HCT116 (cell line): ENCODE measurements around the gene CRB1. TPM values are rescaled to one million over a fixed set of nuclear protein-coding genes. Genes with fewer than 3 reads are reported as not detected.

Source experiments
- ATAC-seq: fragments of 200-7000 bp; cut with Tn5 transposase; 2 replicates; pipeline ENCODE4 v1.9.1; 2020; ENCODE audit warnings: mild to moderate bottlenecking, moderate library complexity
- BruUV-seq: library from RNA; stranded (reverse); fragments of 400-500 nt; replicated peaks from 2 replicates; lab custom pipeline; 2021; lab: Mats Ljungman, UMichigan
- CTCF ChIA-PET: fragments of 300-600 bp; sonication (Branson Sonifier 250); formaldehyde crosslinking; loops from one replicate; lab custom pipeline; 2021; ENCODE audit warnings: antibody characterized with exemption; lab: Charles Lee
- POLR2A ChIA-PET: fragments of 300-600, 350-600 bp; sonication (Branson Sonifier 250); formaldehyde crosslinking; loops from one replicate; lab custom pipeline; 2021; ENCODE audit warnings: antibody characterized with exemption; lab: Charles Lee
- RAD21 ChIA-PET, 2 experiments: fragments of 300-600 bp; sonication (Branson Sonifier 250); formaldehyde crosslinking; loops; one replicate each; lab custom pipeline; 2023; ENCODE audit warnings: low total read pairs in 2 of 2; ENCODE audit not compliant: uncharacterized antibody in 2 of 2, unreplicated experiment in 2 of 2, low non-redundant PET in 1 of 2; lab: Charles Lee
- DNase-seq: peaks from one replicate; pipeline ENCODE4 v3.0.0-alpha.2; 2010; ENCODE audit warnings: low read depth, low spot score
- H2AFZ ChIP-seq: fragments of 200-600 bp; shearing (Covaris generic), sonication (generic); 2 replicates; pipeline ENCODE4 v1.6.1; 2017; ENCODE audit warnings: low read depth, mixed run types, mixed read lengths, antibody characterized with exemption, low read length; ENCODE audit not compliant: poor library complexity, severe bottlenecking
- H3K27ac ChIP-seq: 2 replicates; pipeline ENCODE4 v1.5.1; 2012; ENCODE audit warnings: low read depth, low read length
- H3K27me3 ChIP-seq: fragments of 200-600 bp; sonication (generic); 2 replicates; pipeline ENCODE4 v1.6.1; 2016; ENCODE audit warnings: mixed run types, low read length, mixed read lengths; ENCODE audit not compliant: insufficient read depth
- H3K36me3 ChIP-seq, 2 experiments: fragments of 200-500 bp in 1 of 2; fragments of 200-600 bp in 1 of 2; sonication (Bioruptor generic) in 1 of 2; sonication (generic) in 1 of 2; 2 replicates each; pipeline versions ENCODE4 v1.5.1 to v1.6.1; 2014 to 2016; ENCODE audit warnings: low read length in 2 of 2, inconsistent platforms in 1 of 2, mixed read lengths in 1 of 2, mixed run types in 1 of 2; ENCODE audit not compliant: insufficient read depth in 2 of 2, control insufficient read depth in 1 of 2
- H3K4me1 ChIP-seq, 2 experiments: fragments of 200-600 bp in 1 of 2; sonication (generic) in 1 of 2; 2 replicates each; pipeline versions ENCODE4 v1.5.1 to v1.6.1; 2012 to 2017; ENCODE audit warnings: low read length in 2 of 2, inconsistent platforms in 1 of 2, mild to moderate bottlenecking in 1 of 2, mixed read lengths in 1 of 2, mixed run types in 1 of 2, moderate library complexity in 1 of 2; ENCODE audit not compliant: insufficient read depth in 2 of 2, control insufficient read depth in 1 of 2
- H3K4me2 ChIP-seq: fragments of 200-600 bp; sonication (generic); 2 replicates; pipeline ENCODE4 v1.6.1; 2017; ENCODE audit warnings: mixed run types, low read length, mixed read lengths
- H3K4me3 ChIP-seq, 2 experiments: fragments of 200-600 bp in 1 of 2; sonication (generic) in 1 of 2; replicated peaks in 1 of 2; 2 replicates each; pipeline ENCODE4 v1.5.1; 2011 to 2016; ENCODE audit warnings: low read length in 2 of 2, control low read depth in 1 of 2, low read depth in 1 of 2, mild to moderate bottlenecking in 1 of 2, mixed read lengths in 1 of 2, mixed run types in 1 of 2
- H3K79me2 ChIP-seq: fragments of 200-600 bp; sonication (generic); 2 replicates; pipeline ENCODE4 v1.6.1; 2017; ENCODE audit warnings: mild to moderate bottlenecking, mixed run types, low read length, moderate library complexity, mixed read lengths; ENCODE audit not compliant: insufficient read depth
- H3K9ac ChIP-seq: fragments of 200-600 bp; sonication (generic); 2 replicates; pipeline ENCODE4 v1.6.1; 2016; ENCODE audit warnings: low read length, mixed read lengths
- H3K9me2 ChIP-seq: fragments of 200-600 bp; sonication (generic), shearing (Covaris generic); 2 replicates; pipeline ENCODE4 v1.6.1; 2017; ENCODE audit warnings: mixed run types, mild to moderate bottlenecking, moderate library complexity; ENCODE audit not compliant: insufficient read depth
- H3K9me3 ChIP-seq, 2 experiments: fragments of 200-500 bp in 1 of 2; fragments of 200-600 bp in 1 of 2; sonication (Bioruptor generic) in 1 of 2; sonication (generic) in 1 of 2; 2 replicates each; pipeline ENCODE4 v1.6.1; 2014 to 2017; ENCODE audit warnings: low read length in 2 of 2, mixed read lengths in 2 of 2, inconsistent platforms in 1 of 2, low read depth in 1 of 2, mild to moderate bottlenecking in 1 of 2, mixed run types in 1 of 2, moderate library complexity in 1 of 2; ENCODE audit not compliant: control insufficient read depth in 1 of 2, insufficient read depth in 1 of 2
- H4K20me1 ChIP-seq: fragments of 200-600 bp; sonication (generic), shearing (Covaris generic); 2 replicates; pipeline ENCODE4 v1.6.1; 2017; ENCODE audit warnings: mixed run types, mild to moderate bottlenecking, moderate library complexity; ENCODE audit not compliant: insufficient read depth
- CBX3 ChIP-seq: IDR thresholded peaks from 2 replicates; pipeline ENCODE4 v1.6.1; 2012; ENCODE audit warnings: low read depth
- CEBPB ChIP-seq: IDR thresholded peaks from 2 replicates; pipeline ENCODE4 v1.6.1; 2012; ENCODE audit warnings: low read depth
- EGR1 ChIP-seq: IDR thresholded peaks from 2 replicates; pipeline ENCODE4 v1.6.1; 2012; ENCODE audit warnings: low read depth
- ELF1 ChIP-seq: IDR thresholded peaks from 2 replicates; pipeline ENCODE4 v1.6.1; 2012; ENCODE audit warnings: low read depth, borderline replicate concordance
- EZH2 ChIP-seq: fragments of 200-600 bp; sonication (generic); IDR thresholded peaks from 2 replicates; pipeline ENCODE4 v1.6.1; 2017; ENCODE audit warnings: antibody characterized with exemption, mixed run types
- EZH2phosphoT487 ChIP-seq: fragments of 200-600 bp; IDR thresholded peaks from 2 replicates; pipeline ENCODE4 v1.6.1; 2018; ENCODE audit warnings: antibody characterized with exemption, borderline replicate concordance
- FOSL1 ChIP-seq: IDR thresholded peaks from 2 replicates; pipeline ENCODE4 v1.6.1; 2012; ENCODE audit warnings: low read depth
- JUND ChIP-seq: IDR thresholded peaks from 2 replicates; pipeline ENCODE4 v1.6.1; 2012
- POLR2A ChIP-seq: IDR thresholded peaks from 2 replicates; pipeline ENCODE4 v1.7.0; 2011; ENCODE audit warnings: borderline replicate concordance; ENCODE audit not compliant: insufficient read depth, insufficient read length; ENCODE audit errors: extremely low read depth
- POLR2AphosphoS5 ChIP-seq: IDR thresholded peaks from 2 replicates; pipeline ENCODE4 v1.6.1; 2011; ENCODE audit warnings: mild to moderate bottlenecking, low read depth, low read length, moderate library complexity
- RAD21 ChIP-seq: IDR thresholded peaks from 2 replicates; pipeline ENCODE4 v1.6.1; 2012; ENCODE audit warnings: low read depth, mild to moderate bottlenecking
- SIN3A ChIP-seq: IDR thresholded peaks from 2 replicates; pipeline ENCODE4 v1.6.1; 2012; ENCODE audit warnings: low read depth
- SRF ChIP-seq: IDR thresholded peaks from 2 replicates; pipeline ENCODE4 v1.6.1; 2012; ENCODE audit warnings: low read depth
- intact Hi-C: fragments of 100-400 bp; cut with micrococcal nuclease; formaldehyde crosslinking; loops from 2 replicates; pipeline ENCODE4 v1.10.0; 2022
- total RNA-seq: library from RNA; stranded (reverse); gene quantifications from one replicate; pipeline ENCODE4 v1.2.1, GENCODE V29; 2021; ENCODE audit not compliant: unreplicated experiment
- TF ChIP-seq, protein P1 (sequence below), 3 experiments: fragments of 200-600 bp in 1 of 3; sonication (generic) in 1 of 3; IDR thresholded peaks in 2 of 3; conservative IDR thresholded peaks in 1 of 3; 2 replicates each; pipeline ENCODE4 v1.5.1; 2012 to 2017; ENCODE audit warnings: low read depth in 2 of 3, low read length in 2 of 3, antibody characterized with exemption in 1 of 3, borderline replicate concordance in 1 of 3, control low read depth in 1 of 3, mild to moderate bottlenecking in 1 of 3, mixed read lengths in 1 of 3, mixed run types in 1 of 3, moderate library complexity in 1 of 3; ENCODE audit not compliant: insufficient read depth in 1 of 3
- TF ChIP-seq, protein P2 (sequence below): IDR thresholded peaks from 2 replicates; pipeline ENCODE4 v1.6.1; 2012
- TF ChIP-seq, protein P3 (sequence below): IDR thresholded peaks from 2 replicates; pipeline ENCODE4 v1.6.1; 2012

Gene CRB1
- total RNA-seq, 1 experiment from 2014 or later, result 0.07 TPM

DNA sequence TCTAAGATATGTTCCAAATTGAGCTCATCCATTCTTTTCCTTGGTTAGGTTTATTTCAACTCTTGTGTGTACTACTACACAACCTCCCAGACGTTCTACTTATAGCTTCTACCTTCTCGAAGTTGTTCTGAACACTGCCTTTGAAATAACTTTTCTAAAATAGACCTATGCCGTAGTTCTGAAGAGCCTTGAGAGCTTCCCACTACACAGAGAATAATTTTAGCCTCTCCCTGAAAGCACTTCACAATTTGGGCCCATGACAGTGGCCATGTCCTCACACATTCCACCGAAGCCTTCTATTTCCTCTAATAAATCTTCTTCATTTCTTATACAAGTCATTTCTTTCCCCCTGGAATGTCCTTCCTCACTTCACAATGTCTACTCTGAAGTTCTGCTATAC, 62.2 kb downstream of the CRB1 start:
- ChIA-PET POLR2A (no interaction called here), CTCF (interaction anchor here (0.5 to 0.9 kb wide), 2 partner anchors 26 to 1275 kb away, joined by 4 read pairs; no protein-coding TSS in a partner anchor), RAD21 (no interaction called here)
- ATAC-seq (no peak), DNase-seq (no peak)
- Histone ChIP-seq H3K4me1 (no peaks in the 10 kb centered on the region), H3K27me3 (no peaks in the 10 kb centered on the region), H3K9me3 (no peaks in the 10 kb centered on the region), H3K27ac (no peak overlapping the region), H3K4me3 (no peak overlapping the region), H3K4me2 (no peak overlapping the region), H3K36me3 (no peaks in the 10 kb centered on the region), H3K9ac (no peak overlapping the region), H2AFZ (no peak overlapping the region), H3K79me2 (no peaks in the 10 kb centered on the region), H3K9me2 (no peaks in the 10 kb centered on the region), H4K20me1 (no peaks in the 10 kb centered on the region)
- no peak for TF ChIP-seq EZH2
- no peak for TF ChIP-seq ELF1
- TF ChIP-seq JUND, result no peak
- TF ChIP-seq POLR2A, result no peak
- no peak for TF ChIP-seq CBX3
- TF ChIP-seq, protein P1, sequence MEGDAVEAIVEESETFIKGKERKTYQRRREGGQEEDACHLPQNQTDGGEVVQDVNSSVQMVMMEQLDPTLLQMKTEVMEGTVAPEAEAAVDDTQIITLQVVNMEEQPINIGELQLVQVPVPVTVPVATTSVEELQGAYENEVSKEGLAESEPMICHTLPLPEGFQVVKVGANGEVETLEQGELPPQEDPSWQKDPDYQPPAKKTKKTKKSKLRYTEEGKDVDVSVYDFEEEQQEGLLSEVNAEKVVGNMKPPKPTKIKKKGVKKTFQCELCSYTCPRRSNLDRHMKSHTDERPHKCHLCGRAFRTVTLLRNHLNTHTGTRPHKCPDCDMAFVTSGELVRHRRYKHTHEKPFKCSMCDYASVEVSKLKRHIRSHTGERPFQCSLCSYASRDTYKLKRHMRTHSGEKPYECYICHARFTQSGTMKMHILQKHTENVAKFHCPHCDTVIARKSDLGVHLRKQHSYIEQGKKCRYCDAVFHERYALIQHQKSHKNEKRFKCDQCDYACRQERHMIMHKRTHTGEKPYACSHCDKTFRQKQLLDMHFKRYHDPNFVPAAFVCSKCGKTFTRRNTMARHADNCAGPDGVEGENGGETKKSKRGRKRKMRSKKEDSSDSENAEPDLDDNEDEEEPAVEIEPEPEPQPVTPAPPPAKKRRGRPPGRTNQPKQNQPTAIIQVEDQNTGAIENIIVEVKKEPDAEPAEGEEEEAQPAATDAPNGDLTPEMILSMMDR (IDR thresholded peaks at IDR 0.05 in 2 of 3, conservative IDR thresholded peaks at IDR 0.05 in 1 of 3; ENCODE audit: borderline replicate concordance in 1 of 3, insufficient read depth in 1 of 3, low read depth in 2 of 3, low read length in 2 of 3), result no peak
- no peak for TF ChIP-seq EGR1
- no TSS peak for BruUV-seq
- intact Hi-C loops, result no loop called here

DNA sequence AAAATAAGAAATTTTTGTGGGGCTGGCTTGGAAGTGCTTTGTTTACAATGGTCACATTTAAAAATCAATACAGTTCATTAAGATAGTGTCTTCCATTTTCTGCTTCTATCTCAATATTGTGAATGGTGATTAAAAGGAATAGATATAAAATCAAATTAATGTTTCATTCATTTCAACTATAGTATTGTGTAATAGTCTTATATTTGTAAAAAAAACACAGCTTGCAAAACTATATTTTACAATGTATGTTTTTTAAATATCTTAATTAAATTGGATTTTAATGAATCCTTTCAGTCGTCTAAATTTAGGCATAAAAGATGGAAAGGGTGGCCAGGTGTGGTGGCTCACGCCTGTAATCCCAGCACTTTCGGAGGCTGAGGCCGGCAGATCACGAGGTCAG, 63.5 kb downstream of the CRB1 start:
- Histone ChIP-seq H3K4me3 (no peak overlapping the region), H3K27me3 (no peaks in the 10 kb centered on the region), H2AFZ (no peak overlapping the region), H4K20me1 (no peaks in the 10 kb centered on the region), H3K4me2 (no peak overlapping the region), H3K9ac (no peak overlapping the region), H3K36me3 (no peaks in the 10 kb centered on the region), H3K9me2 (no peaks in the 10 kb centered on the region), H3K9me3 (no peaks in the 10 kb centered on the region), H3K27ac (no peak overlapping the region)
- POLR2A ChIA-PET, result no interaction called here
- CTCF ChIA-PET, result no interaction called here
- intact Hi-C loops, result no loop called here
- BruUV-seq, result no TSS peak
- no peak for DNase-seq
- TF ChIP-seq POLR2AphosphoS5, result no peak
- no peak for TF ChIP-seq CBX3
- TF ChIP-seq, protein P2, sequence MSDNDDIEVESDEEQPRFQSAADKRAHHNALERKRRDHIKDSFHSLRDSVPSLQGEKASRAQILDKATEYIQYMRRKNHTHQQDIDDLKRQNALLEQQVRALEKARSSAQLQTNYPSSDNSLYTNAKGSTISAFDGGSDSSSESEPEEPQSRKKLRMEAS, result no peak
- TF ChIP-seq, protein P3, sequence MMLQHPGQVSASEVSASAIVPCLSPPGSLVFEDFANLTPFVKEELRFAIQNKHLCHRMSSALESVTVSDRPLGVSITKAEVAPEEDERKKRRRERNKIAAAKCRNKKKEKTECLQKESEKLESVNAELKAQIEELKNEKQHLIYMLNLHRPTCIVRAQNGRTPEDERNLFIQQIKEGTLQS, result no peak
- no peak for TF ChIP-seq EZH2phosphoT487
- TF ChIP-seq CEBPB, result no peak
- no peak for TF ChIP-seq RAD21
- TF ChIP-seq, protein P1 (IDR thresholded peaks at IDR 0.05 in 2 of 3, conservative IDR thresholded peaks at IDR 0.05 in 1 of 3; ENCODE audit: borderline replicate concordance in 1 of 3, insufficient read depth in 1 of 3, low read depth in 2 of 3, low read length in 2 of 3), result no peak
- no peak for TF ChIP-seq EGR1
- TF ChIP-seq SRF, result no peak
- TF ChIP-seq FOSL1, result no peak
- no peak for TF ChIP-seq SIN3A
- TF ChIP-seq, all 23 proteins: peak for 0
- no peaks in the 10 kb centered on the region for H3K4me1 ChIP-seq
- RAD21 ChIA-PET, result no interaction called here
- H3K79me2 ChIP-seq, result no peaks in the 10 kb centered on the region
- ATAC-seq, result no peak
